DOHH2 (cell line): ENCODE results near the gene KCNK18.

Source experiments
- EZH2phosphoT487 ChIP-seq: fragments of 200-600 bp; sonication (generic); IDR thresholded peaks from 2 replicates; pipeline ENCODE4 v1.6.1; 2017; ENCODE audit warnings: borderline replicate concordance, mild to moderate bottlenecking, antibody characterized with exemption, low read length, moderate library complexity, mixed read lengths
- TF ChIP-seq, protein P1 (sequence below): fragments of 200-600 bp; sonication (generic); IDR thresholded peaks from one replicate; pipeline ENCODE4 v1.5.1; 2014; ENCODE audit warnings: antibody characterized with exemption, mild to moderate bottlenecking, low read depth, low read length; ENCODE audit not compliant: poor library complexity, severe bottlenecking

DNA sequence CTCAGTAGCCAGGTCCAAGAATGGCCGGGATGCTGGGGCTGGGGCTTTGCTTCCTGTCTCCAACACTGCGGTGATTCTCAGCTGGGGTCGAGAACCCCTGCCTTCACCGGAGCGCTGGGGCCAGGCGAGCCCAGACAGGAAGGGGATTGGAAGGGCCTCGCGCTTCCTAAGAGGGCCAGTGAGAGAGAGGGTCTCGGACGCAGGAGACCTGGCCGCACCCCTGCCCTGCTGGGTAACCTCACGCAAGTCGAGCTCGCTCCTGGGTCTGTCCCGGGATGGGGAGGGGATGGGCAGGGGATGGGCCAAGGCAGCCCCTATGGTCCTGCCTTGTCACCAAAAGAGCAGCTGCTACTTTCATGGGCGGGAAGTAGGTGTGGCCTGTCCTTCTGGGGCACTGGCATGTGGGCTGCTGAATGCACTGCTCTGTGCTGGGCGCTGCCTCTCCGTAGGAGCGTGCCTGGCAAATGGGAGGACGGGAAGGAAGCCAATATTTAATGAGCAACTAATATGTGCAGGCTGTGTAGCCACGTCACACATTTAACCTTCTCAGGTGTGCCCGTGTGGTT, 20.0 kb downstream of the KCNK18 start:
- TF ChIP-seq, protein P1, sequence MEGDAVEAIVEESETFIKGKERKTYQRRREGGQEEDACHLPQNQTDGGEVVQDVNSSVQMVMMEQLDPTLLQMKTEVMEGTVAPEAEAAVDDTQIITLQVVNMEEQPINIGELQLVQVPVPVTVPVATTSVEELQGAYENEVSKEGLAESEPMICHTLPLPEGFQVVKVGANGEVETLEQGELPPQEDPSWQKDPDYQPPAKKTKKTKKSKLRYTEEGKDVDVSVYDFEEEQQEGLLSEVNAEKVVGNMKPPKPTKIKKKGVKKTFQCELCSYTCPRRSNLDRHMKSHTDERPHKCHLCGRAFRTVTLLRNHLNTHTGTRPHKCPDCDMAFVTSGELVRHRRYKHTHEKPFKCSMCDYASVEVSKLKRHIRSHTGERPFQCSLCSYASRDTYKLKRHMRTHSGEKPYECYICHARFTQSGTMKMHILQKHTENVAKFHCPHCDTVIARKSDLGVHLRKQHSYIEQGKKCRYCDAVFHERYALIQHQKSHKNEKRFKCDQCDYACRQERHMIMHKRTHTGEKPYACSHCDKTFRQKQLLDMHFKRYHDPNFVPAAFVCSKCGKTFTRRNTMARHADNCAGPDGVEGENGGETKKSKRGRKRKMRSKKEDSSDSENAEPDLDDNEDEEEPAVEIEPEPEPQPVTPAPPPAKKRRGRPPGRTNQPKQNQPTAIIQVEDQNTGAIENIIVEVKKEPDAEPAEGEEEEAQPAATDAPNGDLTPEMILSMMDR = no peak
- TF ChIP-seq EZH2phosphoT487 = no peak
